ENCODE measurements around the gene MED16. TPM values are rescaled to one million over a fixed set of nuclear protein-coding genes. Genes with fewer than 3 reads are reported as not detected.
"Not testable (repeated sequence)": the region's sequence is repeated elsewhere in the genome, so short reads cannot be mapped to it uniquely, and the experiment has no call there.

The MED16 gene
- total RNA-seq, 1 donor from 2014 or later = 46.1 TPM

DNA sequence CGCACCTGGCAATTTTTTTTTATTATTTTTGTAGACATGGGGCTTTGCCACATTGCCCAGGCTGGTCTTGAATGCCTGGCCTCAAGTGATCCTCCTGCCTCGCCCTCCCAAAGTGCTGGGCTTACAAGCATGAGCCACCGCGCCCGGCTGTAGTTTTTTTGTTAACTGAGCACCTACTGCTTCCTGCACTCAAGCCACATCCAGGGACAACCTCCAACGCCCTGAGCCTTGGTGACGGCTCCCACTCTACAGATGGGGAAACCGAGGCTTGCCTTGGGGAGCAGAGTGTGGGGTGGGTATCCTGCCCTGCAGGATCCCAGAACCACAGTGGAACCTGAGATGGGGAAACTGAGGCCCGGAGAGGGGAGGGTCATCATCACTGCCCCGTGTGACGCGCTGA, 37.8 kb downstream of the MED16 start:
- TF ChIP-seq, protein P1, sequence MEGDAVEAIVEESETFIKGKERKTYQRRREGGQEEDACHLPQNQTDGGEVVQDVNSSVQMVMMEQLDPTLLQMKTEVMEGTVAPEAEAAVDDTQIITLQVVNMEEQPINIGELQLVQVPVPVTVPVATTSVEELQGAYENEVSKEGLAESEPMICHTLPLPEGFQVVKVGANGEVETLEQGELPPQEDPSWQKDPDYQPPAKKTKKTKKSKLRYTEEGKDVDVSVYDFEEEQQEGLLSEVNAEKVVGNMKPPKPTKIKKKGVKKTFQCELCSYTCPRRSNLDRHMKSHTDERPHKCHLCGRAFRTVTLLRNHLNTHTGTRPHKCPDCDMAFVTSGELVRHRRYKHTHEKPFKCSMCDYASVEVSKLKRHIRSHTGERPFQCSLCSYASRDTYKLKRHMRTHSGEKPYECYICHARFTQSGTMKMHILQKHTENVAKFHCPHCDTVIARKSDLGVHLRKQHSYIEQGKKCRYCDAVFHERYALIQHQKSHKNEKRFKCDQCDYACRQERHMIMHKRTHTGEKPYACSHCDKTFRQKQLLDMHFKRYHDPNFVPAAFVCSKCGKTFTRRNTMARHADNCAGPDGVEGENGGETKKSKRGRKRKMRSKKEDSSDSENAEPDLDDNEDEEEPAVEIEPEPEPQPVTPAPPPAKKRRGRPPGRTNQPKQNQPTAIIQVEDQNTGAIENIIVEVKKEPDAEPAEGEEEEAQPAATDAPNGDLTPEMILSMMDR (IDR thresholded peaks at IDR 0.05) = no peak
- H3K27ac ChIP-seq = no peak overlapping the region
- DNase-seq (no peak), ATAC-seq (no peak)
- H3K4me1 ChIP-seq = peaks cover 26% of the 10 kb centered on the region
- H3K4me3 ChIP-seq = no peak overlapping the region
- H3K27me3 ChIP-seq (ENCODE audit: low read depth) = peaks cover 18% of the 10 kb centered on the region
- H3K9me3 ChIP-seq = no peaks in the 10 kb centered on the region
- no peaks in the 10 kb centered on the region for H3K36me3 ChIP-seq
- intact Hi-C loops (cut with DNase I) = no loop called here

DNA sequence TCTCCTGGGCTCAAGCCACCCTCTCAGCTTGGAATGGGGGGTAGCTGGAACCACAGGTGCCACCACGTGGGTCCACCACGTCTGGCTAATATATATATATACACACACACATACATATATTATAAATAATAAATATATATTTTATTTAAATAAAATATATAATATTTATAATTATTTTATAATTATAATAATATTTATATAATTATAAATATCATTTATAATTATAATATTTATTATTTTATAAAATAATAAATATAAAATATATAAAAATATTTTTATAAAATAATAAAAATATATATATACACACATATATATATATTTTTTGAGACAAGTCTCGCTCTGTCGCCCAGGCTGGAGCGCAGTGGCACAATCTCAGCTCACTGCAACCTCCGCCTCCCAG, 38.4 kb downstream of the MED16 start:
- Histone ChIP-seq H3K4me3 (no peak overlapping the region), H3K9me3 (no peaks in the 10 kb centered on the region), H3K27me3 (ENCODE audit: low read depth) (peaks cover 15% of the 10 kb centered on the region), H3K27ac (no peak overlapping the region), H3K4me1 (peaks cover 28% of the 10 kb centered on the region), H3K36me3 (no peaks in the 10 kb centered on the region)
- DNase-seq (no peak), ATAC-seq (no peak)
- TF ChIP-seq, protein P1 (IDR thresholded peaks at IDR 0.05) = no peak
- intact Hi-C loops (cut with DNase I) = no loop called here

DNA sequence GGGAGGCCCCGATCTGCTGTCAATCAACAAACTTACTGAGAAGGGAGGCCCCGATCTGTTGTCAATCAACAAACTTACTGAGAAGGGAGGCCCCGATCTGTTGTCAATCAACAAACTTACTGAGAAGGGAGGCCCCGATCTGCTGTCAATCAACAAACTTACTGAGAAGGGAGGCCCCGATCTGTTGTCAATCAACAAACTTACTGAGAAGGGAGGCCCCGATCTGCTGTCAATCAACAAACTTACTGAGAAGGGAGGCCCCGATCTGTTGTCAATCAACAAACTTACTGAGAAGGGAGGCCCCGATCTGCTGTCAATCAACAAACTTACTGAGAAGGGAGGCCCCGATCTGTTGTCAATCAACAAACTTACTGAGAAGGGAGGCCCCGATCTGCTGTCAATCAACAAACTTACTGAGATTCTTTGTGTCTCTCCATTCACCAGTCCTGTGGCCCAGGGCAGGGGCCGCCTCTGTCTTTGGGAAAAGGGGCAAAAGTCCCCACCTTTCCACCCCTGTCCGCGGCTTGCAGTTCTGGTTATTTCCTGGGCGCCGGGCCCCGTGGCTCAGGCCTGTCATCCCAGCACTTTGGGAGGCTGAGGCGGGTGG, 39.3 kb downstream of the MED16 start:
- intact Hi-C loops (cut with DNase I); H3K36me3 ChIP-seq; H3K27ac ChIP-seq; ATAC-seq; H3K9me3 ChIP-seq; H3K4me3 ChIP-seq; DNase-seq: not testable (repeated sequence)
- H3K27me3 ChIP-seq (ENCODE audit: low read depth) = peaks cover 15% of the 10 kb centered on the region
- peaks cover 21% of the 10 kb centered on the region for H3K4me1 ChIP-seq

DNA sequence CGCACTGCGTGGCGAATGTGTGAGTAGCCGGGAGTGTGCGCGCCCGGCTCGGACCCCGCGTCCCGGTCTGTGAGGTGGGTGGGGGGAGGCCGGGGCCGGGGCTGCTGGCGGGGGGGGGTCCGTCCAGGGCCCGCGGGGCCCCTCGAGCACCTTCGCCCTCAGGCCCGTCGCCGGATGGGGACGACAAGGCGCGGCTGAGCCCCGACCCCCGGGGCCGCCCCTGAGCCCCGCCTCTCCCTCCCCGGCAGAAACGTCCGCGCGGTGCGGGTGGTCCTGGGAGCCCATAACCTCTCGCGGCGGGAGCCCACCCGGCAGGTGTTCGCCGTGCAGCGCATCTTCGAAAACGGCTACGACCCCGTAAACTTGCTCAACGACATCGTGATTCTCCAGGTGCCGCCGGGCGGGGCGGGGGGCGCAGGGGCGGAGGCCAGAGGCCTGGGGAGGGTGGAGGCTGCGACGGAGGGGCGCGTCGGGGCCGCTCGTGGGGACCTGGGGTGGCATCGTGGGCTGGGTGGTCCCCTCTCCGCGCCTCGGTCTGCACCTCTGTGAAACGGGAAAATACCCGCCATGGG, 39.9 kb downstream of the MED16 start:
- Histone ChIP-seq H3K4me1 (peaks cover 21% of the 10 kb centered on the region), H3K36me3 (no peaks in the 10 kb centered on the region), H3K27me3 (ENCODE audit: low read depth) (peaks cover 18% of the 10 kb centered on the region), H3K9me3 (no peaks in the 10 kb centered on the region), H3K4me3 (no peak overlapping the region), H3K27ac (no peak overlapping the region)
- DNase-seq (no peak), ATAC-seq (no peak)
- intact Hi-C loops (cut with DNase I) = no loop called here
- TF ChIP-seq, protein P1 (IDR thresholded peaks at IDR 0.05) = no peak

DNA sequence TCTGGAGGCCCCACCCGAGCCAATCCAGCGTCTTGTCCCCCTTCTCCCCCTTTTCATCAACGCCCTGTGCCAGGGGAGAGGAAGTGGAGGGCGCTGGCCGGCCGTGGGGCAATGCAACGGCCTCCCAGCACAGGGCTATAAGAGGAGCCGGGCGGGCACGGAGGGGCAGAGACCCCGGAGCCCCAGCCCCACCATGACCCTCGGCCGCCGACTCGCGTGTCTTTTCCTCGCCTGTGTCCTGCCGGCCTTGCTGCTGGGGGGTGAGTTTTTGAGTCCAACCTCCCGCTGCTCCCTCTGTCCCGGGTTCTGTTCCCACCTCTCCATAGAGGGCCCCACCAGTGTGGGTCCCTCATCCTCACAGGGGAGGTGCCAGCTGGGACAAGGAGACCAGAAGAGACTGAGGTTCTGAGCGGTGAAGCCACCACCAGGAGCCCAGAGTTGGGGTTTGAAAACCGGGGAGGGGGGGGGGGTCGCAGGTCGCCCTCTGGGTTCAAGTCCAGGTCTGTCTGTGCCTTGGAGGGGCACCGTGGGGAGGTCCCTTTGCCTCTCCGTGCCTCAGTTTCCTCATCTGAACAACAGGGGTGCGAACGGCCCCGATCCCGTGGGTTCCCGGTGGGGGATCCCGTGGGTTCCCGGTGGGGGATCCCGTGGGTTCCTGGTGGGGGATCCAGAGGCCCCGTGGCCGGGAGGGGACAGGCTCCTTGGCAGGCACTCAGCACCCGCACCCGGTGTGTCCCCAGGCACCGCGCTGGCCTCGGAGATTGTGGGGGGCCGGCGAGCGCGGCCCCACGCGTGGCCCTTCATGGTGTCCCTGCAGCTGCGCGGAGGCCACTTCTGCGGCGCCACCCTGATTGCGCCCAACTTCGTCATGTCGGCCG, 40.6 kb downstream of the MED16 start, which contains the start of gene ELANE:
ELANE (plus strand) TSS at position 168 of the 878 bp plus-strand sequence; CDS start at position 194, 26 bp downstream.
- no peak within 1 kb of the TSS for H3K4me3 ChIP-seq
- TF ChIP-seq, protein P1 (IDR thresholded peaks at IDR 0.05) = no peak
- DNase-seq = no peak
- no peaks in the 10 kb centered on the region for H3K9me3 ChIP-seq
- H3K4me1 ChIP-seq = peaks cover 21% of the 10 kb centered on the region
- H3K27ac ChIP-seq = peak within 1 kb of the TSS; percentile 51
- H3K27me3 ChIP-seq (ENCODE audit: low read depth) = peaks cover 24% of the 10 kb centered on the region
- no peak for ATAC-seq
- no peaks in the 10 kb centered on the region for H3K36me3 ChIP-seq
- intact Hi-C loops (cut with DNase I) = no loop called here
